H1 (cell line): ENCODE results near the gene C20orf202. TPM values are rescaled to one million over a fixed set of nuclear protein-coding genes. Genes with fewer than 3 reads are reported as not detected.

ENCODE experiments used
- CBX8 ChIP-seq: fragments of 300-800, 300-1000 bp; sonication (generic); IDR thresholded peaks from 2 replicates; pipeline ENCODE4 v1.7.1; 2016; ENCODE audit warnings: low read depth, low read length, borderline replicate concordance
- CHD7 ChIP-seq: fragments of 300-600 bp; sonication (generic); IDR thresholded peaks from 2 replicates; pipeline ENCODE4 v1.7.1; 2012; ENCODE audit warnings: low read length, moderate library complexity, mild to moderate bottlenecking, inconsistent platforms; ENCODE audit not compliant: insufficient replicate concordance
- EGR1 ChIP-seq: IDR thresholded peaks from 2 replicates; pipeline ENCODE4 v1.6.1; 2011; ENCODE audit warnings: low read depth, low read length, borderline replicate concordance
- MAFK ChIP-seq: IDR thresholded peaks from 2 replicates; pipeline ENCODE4 v1.6.1; 2012; ENCODE audit warnings: low read depth, mild to moderate bottlenecking, improper control_type of control experiment, low read length
- RAD21 ChIP-seq, 2 experiments: IDR thresholded peaks in 1 of 2; conservative IDR thresholded peaks in 1 of 2; 2 replicates each; pipeline ENCODE4 v1.6.1; 2011; ENCODE audit warnings: low read depth in 2 of 2, low read length in 2 of 2, improper control_type of control experiment in 1 of 2, inconsistent platforms in 1 of 2, mild to moderate bottlenecking in 1 of 2, moderate library complexity in 1 of 2
- RXRA ChIP-seq: IDR thresholded peaks from 2 replicates; pipeline ENCODE4 v1.6.1; 2011; ENCODE audit warnings: low read depth, mild to moderate bottlenecking, low read length, moderate library complexity; ENCODE audit not compliant: insufficient read depth
- TAF7 ChIP-seq: optimal IDR thresholded peaks from 2 replicates; pipeline ENCODE3; 2011; ENCODE audit warnings: low read depth, mild to moderate bottlenecking, inconsistent platforms, low read length, moderate library complexity, borderline replicate concordance
- polyA plus RNA-seq, 7 experiments: library from polyadenylated mRNA; depleted of rRNA in 3 of 7; stranded (reverse) in 5 of 7; unstranded in 2 of 7; fragments of >200 nt in 5 of 7; fragments of 200-250 nt in 2 of 7; gene quantifications; 1 replicate in 5 of 7; 2 replicates in 1 of 7; 4 replicates in 1 of 7; pipeline versions ENCODE4 v1.2.1 to v1.2.3, GENCODE V29; 2011 to 2013; ENCODE audit warnings: missing spikeins in 2 of 7, mixed read lengths in 2 of 7
- total RNA-seq: library from RNA; stranded (reverse); fragmentation: NEBNext Ultra II Directional; extraction: Animal tissue kit (Norgen Biotek cat#: 25700); gene quantifications from 2 replicates; pipeline ENCODE4 v1.2.1, GENCODE V29; 2021

C20orf202 gene
- total and polyA plus RNA-seq, 2 of the 8 experiments (the other 6 are each of a cell fraction or from before 2014, with no cell fraction given): 0.12 TPM; not detected in 1

GRCh38 chr20:1225783-1226654, 22.8 kb downstream of the C20orf202 start, which contains the start of gene RAD21L1 (continued):
- TF ChIP-seq CHD7 (no peak), RAD21 (IDR thresholded peaks at IDR 0.05 in 1 of 2, conservative IDR thresholded peaks at IDR 0.05 in 1 of 2; ENCODE audit: low read depth in 2 of 2, low read length in 2 of 2) (peak in 1 of 2 experiments; percentile 1; a peak in 1 of 4 replicates), RXRA (no peak), CBX8 (no peak), TAF7 (peak; percentile 63), MAFK (no peak), EGR1 (no peak)
